ENCODE results near the gene UPF1.

GRCh38 chr19:18793144-18794028 lies 38.4 kb upstream of the UPF1 start:
- TF ChIP-seq CTCF (conservative IDR thresholded peaks at IDR 0.05 in 1 of 2, IDR thresholded peaks at IDR 0.05 in 1 of 2; ENCODE audit: extremely low read depth in 1 of 2, insufficient read depth in 1 of 2, low read depth in 1 of 2, low read length in 2 of 2) (no peak), EZH2 (IDR thresholded peaks at IDR 0.05; ENCODE audit: borderline replicate concordance, low read length) (no peak)
